ENCODE measurements around the gene USP8.
"Not testable (repeated sequence)": the region's sequence is repeated elsewhere in the genome, so short reads cannot be mapped to it uniquely, and the experiment has no call there.

Gene USP8

DNA sequence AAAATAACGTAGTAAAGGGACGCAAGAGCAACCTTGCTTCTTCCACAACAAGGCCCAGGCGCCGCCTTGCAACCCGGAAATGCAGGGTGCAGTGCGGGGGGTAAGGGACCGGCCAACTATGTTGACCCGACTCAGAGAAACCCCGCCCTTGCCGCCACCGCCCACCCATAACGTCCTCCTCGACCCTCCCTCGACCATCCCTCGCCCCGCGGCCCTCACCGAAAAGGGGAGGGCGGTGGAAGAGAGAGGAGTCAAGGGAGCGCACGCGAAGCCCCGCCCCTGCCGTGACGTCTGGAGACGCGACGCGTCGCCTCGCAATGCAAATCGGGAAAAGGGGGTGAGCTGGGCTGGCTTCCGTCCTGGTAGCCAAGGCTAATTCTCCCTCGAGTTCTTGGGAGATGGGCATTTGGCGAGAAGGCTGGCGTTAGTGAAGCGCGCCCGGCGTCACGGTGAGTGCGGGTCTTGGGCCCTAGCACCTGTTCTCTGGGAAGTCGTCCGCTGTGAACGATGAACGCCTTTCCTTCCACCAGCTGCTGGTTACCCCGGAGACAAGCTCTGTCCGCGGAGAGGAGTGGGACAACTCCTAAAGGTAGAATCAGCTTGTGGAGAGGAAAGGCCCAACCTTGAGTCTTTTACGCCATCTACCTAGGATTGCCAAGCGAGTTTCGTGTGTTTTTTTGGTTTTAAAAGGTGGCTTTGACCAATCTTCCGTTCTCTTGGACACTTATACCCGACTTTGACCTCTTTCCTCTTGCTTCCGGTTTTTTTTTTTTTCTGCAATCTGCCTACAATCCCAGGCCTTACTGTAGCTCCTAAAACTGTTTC is at the start of gene USP8:
USP8 (plus strand) TSS at position 340 of the 825 bp plus-strand sequence. CDS start 14,669 bp downstream, outside the sequence.
- peak; percentile 91 for DNase-seq

DNA sequence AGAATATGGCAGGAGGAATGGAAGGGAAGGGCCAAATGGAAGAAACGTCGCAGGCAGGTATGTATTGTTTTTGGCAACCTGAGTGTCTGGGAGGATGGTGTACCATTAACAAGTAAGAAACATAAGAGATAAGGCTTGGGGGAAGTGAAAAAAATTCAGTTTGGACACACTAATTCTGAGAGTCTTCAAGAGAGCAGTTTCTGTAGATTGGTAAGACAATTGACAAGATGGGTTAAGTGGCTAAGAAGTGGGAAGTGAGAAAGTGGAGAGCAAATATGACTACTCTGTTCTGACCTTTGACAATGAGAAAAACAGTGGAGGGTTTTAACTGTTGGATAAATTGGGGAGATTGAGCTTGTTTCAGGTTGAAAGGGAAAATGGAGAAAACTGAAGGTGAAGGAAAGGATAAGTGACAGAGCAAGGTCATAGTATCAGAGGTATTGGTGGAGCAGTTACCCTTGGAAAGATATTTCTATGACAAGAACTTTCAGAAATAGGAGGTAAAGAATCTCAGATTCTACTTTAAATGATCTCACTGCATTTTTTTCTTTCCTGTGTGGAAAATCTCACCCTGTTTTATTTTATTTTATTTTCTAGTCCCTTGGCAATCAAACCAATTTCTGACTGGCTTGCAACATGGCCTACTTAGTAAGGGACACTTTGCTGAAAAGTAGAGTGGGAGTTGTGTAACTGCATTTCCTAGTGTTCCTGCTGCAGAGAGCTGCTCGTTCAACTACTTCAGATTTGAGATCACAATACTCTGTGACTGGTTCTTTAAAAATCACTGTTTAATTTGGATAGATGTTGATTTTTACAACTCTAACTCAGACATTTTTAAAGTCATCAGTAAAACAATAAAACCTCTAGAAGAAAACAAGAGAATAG is 46.1 kb upstream of the USP8 start:
- no peak for DNase-seq

DNA sequence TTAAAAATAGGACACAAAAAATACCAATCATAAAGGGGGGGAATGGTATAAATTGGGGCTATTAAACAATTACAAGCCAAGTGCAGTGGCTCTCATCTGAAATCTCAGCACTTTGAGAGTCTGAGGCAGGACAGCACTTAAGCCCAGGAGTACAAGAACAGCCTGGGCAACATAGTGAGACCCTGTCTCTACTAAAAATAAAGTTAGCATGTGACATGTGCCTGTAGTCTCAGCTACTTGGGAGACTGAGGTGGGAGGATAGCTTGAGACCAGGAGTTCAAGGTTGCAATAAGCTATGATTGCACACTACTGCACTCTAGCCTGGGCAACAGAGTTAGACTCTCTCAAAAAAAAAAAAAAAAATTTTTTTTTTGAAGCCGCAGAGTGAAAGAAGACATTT is 45.4 kb upstream of the USP8 start:
- DNase-seq: no peak

DNA sequence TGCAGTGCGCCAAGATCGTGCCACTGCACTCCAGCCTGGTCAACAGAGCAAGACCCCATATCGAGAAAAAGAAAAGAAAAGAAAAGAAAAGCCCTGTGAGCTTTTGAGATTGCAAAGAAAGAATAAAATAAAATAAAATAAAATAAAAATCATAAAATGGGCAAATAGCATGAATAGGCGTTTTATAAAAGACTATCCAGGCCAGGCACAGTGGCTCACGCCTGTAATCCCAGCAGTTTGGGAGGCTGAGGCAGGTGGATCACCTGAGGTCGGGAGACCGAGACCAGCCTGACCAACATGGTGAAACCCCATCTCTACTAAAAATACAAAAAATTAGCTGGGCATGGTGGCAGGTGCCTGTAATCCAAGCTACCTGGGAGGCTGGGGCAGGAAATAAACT is 44.8 kb upstream of the USP8 start:
- DNase-seq: not testable (repeated sequence)

DNA sequence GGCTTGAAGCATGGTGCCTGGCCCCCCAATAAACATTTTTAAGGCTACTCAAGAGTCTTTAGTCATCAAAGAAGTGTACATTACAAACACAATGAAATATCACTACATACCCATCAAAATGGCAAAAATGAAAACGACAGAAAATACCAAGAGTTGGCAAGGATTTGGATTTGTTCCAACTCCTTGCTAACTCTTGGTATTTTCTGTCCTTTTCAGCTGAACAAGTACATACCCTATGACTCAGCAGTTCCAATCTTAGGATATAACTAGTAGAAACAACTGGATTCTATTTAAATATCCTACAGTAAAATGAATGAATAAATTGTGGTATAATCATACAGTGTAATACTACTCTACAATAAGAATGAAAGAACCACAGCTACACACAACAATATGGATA is 44.1 kb upstream of the USP8 start:
- no peak for DNase-seq

DNA sequence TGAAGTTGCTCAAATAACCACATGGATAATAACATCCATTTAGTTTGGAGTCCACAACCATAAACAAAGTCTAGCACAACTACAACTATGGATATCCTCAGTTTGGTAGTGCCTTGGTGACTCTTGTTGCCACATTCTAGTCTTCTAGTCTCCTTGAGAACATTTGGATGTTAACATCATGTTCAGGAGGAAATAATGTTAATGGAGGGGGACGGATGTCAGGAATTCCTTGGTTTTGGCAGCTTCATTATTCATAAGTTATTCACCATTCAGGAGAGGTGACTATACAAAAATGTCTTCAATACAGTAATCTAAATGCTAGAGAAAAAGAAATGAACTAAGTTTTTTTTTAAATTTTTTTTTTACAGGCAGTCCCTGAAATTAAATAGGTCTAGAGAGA is 42.8 kb upstream of the USP8 start:
- DNase-seq: no peak

DNA sequence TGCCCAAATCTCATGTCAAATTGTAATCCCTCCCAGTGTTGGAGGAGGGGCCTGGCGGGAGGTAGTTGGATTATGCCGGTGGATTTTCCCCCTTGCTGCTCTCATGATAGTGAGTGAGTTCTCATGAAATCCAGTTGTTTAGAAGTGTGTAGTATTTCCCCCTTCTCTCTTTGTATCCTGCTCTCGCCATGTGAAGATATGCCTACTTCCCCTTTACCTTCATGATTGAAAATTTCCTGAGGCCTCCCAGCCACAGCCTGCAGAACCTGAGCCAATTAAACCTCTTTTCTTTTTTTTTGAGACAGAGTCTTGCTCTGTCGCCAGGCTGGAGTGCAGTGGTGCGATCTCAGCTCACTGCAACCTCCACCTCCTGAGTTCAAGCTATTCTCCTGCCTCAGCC is 41.8 kb upstream of the USP8 start:
- not testable (repeated sequence) for DNase-seq

DNA sequence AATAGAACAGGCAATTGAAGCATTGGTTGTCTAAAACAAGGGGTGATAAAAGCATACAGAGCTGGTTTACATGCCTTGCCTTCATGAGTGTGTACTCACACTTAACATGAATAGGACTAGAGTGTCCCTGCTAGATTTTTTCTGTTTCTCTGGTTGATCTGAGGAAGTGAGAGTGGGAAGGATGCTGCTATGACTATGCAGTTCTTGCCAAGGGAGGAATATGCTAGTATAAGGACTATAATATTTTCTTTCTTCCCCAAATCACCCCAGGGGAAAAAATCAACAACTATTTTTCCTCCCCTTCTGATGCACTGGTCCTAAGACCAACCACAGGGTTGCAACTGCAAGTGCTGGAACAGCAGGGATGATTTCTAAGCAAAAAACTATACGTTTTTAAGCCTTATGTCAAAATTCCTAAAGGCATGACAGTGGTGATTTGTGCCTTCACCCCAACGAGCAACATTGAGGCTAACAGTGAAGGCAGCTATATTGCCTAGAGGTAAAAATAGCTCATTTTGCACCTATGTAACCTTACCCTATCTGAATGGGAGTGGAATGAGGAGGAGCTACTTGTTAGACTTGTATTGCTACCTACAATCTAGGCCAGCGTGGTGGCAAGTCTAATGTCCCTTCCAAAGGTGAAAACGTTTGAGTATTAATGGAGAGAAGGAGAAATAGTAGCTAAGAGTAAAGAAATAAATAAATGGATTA is 33.5 kb upstream of the USP8 start:
- DNase-seq: no peak

DNA sequence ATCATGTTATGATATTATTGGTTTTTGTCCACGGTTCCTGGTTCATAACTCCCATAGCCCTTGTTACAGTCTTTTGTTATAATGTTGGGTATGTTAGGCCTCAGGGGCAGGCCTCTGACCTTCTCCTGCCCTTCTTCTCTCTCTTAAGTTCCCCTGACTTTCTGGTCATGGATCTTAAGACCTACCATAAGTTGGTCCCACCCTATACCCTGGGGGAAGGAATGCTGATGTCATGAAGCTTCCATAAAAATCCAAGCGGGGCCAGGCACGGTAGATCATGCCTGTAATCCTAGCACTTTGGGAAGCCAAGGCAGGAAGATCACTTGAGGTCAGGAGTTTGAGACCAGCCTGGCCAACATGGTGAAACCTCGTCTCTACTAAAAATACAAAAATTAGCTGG is 32.6 kb upstream of the USP8 start:
- DNase-seq: not testable (repeated sequence)

DNA sequence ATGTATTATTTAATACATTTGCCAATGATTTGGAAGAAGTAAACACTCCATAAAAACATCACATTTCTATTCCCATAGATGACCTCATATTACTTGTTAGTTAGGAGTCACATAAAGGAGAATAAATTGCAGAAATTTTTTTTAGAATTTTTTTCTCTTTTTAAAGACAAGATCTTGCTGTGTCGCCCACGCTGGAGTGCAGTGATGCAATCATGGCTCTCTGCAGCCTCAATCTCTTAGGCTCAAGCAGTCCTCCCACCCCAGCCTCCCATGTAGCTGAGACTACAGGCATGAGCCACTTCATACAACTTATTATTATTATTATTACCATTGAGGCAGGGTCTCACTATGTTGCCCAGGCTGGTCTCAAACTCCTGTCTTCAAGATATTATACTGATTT is 12.3 kb upstream of the USP8 start:
- DNase-seq: no peak

DNA sequence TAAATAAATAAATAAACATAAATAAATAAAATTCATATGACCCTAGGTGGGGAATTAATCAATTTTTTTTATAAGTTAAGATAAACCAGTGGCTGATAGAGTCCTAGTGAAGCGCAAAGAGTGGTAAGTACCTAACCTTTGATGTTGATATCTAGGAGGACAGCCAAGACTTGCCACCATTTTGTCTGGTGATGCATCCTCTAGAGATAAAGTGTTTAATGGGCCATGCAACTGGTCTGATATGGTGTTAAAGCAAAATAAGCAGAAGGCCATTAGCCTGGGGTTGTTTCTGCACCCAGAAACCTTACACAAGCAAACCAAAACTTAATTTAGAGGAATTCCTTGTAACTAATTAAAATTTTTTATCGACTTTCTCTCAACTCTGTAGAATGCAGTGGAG is 9.6 kb upstream of the USP8 start:
- no peak for DNase-seq

DNA sequence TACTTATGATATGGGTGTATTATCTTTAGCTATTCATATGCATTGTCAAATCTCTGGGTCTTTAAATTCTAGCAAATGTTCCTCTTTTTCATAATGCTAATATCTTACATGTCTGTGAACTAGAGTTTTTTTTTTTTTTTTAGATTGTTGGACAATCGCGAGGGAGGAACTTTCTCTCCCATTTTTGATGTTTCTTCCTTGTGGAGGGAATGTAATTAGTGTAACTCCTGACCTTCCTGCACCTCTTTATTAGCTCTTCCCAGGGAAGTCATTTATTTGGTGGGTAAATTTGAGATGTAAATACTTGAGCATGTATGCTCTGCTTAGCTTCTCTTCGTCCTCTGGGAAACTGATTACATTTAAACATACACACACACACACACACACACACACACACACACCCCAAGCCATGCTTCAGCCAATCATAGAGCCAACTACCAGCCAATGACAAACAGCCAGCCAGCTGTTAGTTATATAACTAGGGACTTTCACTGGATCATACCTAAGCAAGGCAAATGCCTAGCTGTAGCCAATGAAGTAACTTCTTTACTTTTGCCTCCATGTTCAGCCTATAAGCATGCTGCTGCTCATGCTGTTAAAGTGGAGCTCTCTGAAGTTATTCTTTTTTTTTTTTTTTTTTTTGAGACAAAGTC is 8.3 kb upstream of the USP8 start:
- DNase-seq: no peak

DNA sequence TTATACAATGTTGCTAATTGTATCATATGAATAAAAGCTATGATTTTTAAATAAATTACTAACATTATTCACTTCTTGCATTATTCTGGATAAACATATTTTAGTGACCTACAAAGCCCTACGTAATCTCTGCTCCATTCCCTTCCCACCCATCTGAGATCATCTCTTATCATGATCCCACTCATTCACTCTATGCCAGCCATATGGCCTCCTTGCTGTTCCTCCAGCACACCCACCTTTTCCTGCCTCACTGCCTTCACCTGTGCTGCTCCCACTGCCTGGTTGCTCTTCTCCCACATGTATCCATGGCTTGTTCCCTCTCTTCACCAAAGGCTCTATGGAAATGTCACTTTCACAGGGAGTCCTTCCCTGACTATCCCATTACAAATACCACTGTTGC is 7.3 kb upstream of the USP8 start:
- no peak for DNase-seq

DNA sequence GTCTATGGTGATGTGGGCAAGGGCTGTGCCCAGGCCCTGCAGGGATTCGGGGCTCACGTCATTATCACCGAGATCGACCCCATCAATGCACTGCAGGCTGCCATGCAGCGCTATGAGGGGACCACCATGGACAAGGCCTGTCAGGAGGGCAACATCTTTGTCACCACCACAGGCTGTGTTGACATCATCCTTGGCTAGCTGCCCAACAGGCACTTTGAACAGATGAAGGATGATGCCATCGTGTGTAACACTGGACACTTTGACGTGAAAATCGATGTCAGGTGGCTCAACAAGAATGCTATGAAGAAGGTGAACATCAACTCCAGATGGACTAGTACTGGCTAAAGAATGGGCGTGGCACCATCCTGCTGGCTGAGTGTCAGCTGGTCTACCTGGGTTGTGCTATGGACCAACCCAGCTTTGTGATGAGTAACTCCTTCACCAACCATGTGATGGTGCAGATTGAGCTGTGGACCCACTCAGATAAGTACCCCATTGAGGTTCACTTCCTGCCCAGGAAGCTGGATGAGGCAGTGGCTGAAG is 6.1 kb upstream of the USP8 start:
- no peak for DNase-seq

DNA sequence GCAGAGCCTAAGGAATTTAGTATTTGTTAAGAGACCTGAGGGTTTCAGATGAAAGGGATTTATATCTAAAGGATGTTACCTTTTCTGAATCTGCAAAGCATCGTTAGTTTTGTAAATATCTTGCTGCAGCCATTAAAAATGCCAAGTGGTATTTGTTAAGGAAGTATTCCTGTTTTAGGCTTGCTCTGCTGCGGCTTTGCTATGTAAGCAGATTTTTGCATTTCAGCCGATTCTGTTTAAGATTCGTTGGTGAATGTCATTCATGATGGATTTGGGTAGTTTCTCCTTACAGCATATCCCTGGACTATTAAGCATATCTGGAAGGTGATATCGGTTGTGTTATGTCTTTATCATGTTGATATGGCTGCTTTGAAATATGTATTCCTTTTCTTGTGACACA is 1.0 kb downstream of the USP8 start:
- DNase-seq: no peak

DNA sequence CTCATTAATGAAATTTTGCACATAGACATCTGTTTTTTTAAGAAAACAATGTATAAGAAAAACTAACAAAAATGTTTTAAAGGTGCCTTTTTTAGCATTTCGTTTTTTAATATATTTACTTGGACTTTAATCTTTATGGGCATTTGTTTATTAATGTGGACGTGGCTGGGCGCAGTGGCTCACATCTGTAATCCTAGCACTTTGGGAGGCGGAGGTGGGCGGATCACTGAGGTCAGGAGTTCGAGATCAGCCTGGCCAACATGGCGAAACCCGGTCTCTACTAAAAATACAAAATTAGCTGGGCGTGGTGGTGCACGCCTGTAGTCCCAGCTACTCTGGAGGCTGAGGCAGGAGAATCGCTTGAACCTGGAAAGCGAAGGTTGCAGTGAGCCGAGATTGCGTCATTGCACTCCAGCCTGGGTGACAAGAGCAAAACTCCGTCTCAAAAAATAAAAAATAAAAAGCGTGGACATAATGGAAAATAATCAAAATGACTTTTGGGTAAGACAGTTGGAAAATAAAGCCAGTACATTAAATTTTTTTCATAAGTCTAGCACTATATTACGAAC is 1.6 kb downstream of the USP8 start:
- DNase-seq: not testable (repeated sequence)

DNA sequence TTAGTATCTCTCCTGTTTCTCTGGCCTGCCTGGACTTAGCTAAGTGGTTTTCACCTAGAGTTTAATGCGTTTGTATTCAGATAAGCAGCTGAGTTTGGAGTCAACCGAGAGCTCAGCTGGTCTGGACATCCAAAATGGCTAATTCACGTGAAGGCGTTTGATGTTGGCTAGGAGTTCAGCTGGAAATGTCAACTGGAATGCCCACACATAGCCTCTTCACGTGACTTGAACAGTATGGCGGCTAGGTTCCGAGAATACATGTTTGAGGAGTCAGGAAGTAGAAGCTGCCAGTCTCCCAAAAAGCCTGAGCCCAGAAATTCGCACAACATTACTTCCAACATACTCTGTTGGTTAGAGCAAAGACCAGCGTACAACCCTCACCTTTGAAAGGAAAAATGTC is 2.2 kb downstream of the USP8 start:
- no peak for DNase-seq

DNA sequence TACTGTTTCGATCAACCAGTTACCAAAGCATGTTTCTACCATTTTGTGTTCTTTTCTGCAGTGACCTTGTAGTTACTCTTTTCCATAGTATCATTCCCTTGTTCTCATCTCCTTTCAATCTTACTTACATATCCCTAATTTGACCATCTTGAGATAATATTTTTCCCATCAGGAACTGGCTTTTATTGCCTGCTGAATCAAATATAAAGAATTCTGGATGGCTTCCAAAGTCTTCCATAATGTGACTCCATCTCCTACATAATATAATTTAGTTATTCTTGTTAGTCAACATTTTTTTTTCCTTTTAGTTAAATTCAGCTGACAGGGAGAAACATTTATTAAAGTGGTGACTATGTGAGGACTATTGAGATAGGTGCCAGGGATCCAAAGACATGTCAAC is 7.0 kb downstream of the USP8 start:
- DNase-seq: no peak

DNA sequence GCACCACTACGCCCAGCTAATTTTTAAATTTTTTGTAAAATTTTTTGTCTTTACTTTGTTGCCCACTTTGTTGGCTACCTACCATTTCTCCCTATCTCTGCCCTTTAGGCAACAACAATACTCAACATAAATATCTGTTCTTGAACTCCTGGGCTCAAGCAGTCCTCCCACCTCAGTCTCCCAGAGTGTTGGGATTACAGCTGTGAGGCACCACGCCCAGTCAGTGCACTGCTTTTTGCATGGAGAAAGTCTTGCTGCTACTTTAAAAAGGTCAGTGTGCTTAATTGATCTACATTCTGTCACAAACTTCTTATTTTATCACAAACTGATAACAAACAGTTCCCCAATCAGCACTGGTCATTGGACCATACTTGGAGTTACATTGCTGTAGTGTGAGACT is 8.0 kb downstream of the USP8 start:
- DNase-seq: no peak

DNA sequence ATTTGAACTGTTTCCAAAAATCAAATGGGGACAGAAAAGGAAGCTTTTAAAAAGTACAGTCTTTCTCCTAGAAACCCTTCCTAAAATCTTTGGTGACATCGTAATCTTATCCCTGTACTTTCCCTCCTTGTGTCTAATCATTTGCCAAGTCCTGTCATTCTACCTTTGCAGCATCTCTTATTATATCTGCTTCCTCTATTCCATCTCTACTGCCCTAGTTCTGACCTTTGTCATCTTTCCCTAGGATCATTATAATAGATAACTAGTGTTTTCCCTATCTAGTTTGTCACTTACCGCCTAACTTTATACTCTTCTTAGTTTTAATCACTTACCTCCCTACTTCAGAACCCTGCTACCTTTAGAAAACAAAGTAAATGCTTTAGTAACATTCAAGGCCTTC is 11.6 kb downstream of the USP8 start:
- DNase-seq: no peak

DNA sequence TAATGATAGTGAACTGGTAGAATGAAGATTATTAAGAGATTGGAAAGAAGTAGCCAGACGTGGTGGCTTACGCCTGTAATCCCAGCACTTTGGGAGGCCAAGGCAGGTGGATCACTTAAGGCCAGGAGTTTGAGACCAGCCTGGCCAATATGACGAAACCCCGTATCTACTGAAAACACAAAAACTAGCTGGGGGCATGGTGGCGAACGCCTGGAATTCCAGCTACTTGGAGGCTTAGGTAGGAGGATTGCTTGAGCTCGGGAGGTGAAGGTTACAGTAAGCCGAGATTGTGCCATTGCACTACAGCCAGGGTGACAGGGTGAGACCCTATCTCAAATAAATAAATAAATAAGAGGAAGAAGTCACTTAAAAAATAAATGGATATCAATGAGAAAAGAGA is 14.0 kb downstream of the USP8 start:
- no peak for DNase-seq

DNA sequence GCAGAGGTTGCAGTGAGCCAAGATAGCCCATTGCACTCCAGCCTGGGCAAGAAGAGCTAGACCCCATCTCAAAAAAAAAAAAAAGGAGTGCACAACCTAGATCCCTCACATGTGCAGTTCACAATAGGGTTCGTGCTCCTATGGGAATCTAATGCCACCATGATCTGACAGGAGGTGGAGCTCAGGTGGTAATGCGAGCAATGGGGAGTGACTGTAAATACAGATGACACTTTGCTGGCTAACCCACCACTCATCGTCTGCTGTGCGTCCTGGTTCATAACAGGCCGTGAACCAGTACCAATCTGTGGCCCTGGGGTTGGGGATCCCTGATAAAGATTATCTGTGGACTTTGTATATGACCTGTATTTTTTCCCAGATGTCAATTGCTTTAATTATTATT is 16.7 kb downstream of the USP8 start:
- DNase-seq: no peak
